Cardiac fibroblast (primary cell): ENCODE measurements around the gene PCA3.

ENCODE experiments used
- DNase-seq, 2 donors: peaks; one replicate each; pipeline versions ENCODE4 v3.0.0 to v3.0.0-alpha.2; 2010; ENCODE audit warnings: low read depth in 2 of 2
- H3K4me3 ChIP-seq, 2 donors: replicated peaks in 1 of 2; 1 replicate in 1 of 2; 2 replicates in 1 of 2; pipeline ENCODE4 v1.5.1; 2011; ENCODE audit warnings: low read depth in 2 of 2, low read length in 2 of 2, mild to moderate bottlenecking in 2 of 2, moderate library complexity in 1 of 2
- CTCF ChIP-seq: IDR thresholded peaks from one replicate; pipeline ENCODE4 v1.5.1; 2011; ENCODE audit warnings: low read depth, mild to moderate bottlenecking, low read length, inconsistent platforms

Gene PCA3

GRCh38 chr9:76772686-76773445 lies 8.6 kb downstream of the PCA3 start:
- H3K4me3 ChIP-seq: no peak overlapping the region
- no peak for TF ChIP-seq CTCF
- DNase-seq: peak; percentile 19

- no peak for DNase-seq
- no peak for TF ChIP-seq CTCF
- H3K4me3 ChIP-seq: no peak overlapping the region
Measured at GRCh38 chr9:76784881-76785280, 20.6 kb downstream of the PCA3 start.

GRCh38 chr9:76785501-76785900 lies 21.3 kb downstream of the PCA3 start:
- no peak overlapping the region for H3K4me3 ChIP-seq
- no peak for TF ChIP-seq CTCF

GRCh38 chr9:76787677-76788076 lies 23.4 kb downstream of the PCA3 start:
- no peak for TF ChIP-seq CTCF

More at GRCh38 chr9:76785501-76785900, 21.3 kb downstream of the PCA3 start:
- DNase-seq: no peak

GRCh38 chr9:76789840-76790239 lies 25.6 kb downstream of the PCA3 start:
- no peak overlapping the region for H3K4me3 ChIP-seq
- DNase-seq: no peak
- no peak for TF ChIP-seq CTCF

More at GRCh38 chr9:76787677-76788076, 23.4 kb downstream of the PCA3 start:
- no peak overlapping the region for H3K4me3 ChIP-seq
- no peak for DNase-seq

- DNase-seq: no peak
- TF ChIP-seq CTCF: no peak
- H3K4me3 ChIP-seq: no peak overlapping the region
Measured at GRCh38 chr9:76793784-76794431, 29.7 kb downstream of the PCA3 start.
